Measurements from ENCODE around the gene AP1M2.

AP1M2 gene

GRCh38 chr19:10587022-10587838 is at the start of gene AP1M2:
TSS of gene AP1M2 (minus strand) at chr19:10587312. CDS start at chr19:10587231, 81 bp downstream.
- no peak for DNase-seq

GRCh38 chr19:10636304-10636972 is 49.3 kb upstream of the AP1M2 start:
- DNase-seq = no peak

DNA sequence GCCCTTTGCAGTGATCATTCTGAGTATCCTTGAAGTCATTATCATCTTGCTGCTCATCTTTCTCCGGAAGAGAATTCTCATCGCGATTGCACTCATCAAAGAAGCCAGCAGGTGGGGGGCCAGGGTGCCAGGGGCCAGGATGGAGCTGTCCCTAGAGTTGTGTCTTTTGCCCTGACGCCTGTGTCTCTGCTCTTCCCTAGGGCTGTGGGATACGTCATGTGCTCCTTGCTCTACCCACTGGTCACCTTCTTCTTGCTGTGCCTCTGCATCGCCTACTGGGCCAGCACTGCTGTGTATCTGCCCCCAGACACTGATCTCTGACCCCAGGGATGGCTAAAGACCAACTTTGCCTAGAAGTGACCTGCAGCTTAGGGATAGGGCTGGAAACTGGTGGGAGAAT is 47.9 kb upstream of the AP1M2 start:
- DNase-seq = no peak

- no peak for DNase-seq
These were observed 47.3 kb upstream of the AP1M2 start for GRCh38 chr19:10634430-10634829.

DNA sequence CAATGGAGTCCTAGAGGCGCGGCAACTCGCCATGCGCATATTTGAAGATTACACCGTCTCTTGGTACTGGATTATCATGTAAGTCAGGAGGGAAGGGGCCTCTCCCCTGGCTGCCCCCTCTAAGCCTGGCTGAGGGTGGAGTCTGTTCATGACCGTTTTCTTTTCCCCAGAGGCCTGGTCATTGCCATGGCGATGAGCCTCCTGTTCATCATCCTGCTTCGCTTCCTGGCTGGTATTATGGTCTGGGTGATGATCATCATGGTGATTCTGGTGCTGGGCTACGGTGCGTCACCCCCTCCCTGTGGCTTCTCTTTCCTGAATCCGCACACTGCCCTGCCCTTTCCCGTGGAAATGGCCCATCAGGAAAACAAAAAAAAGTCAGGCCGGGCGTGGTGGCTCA is 44.8 kb upstream of the AP1M2 start:
- no peak for DNase-seq

DNA sequence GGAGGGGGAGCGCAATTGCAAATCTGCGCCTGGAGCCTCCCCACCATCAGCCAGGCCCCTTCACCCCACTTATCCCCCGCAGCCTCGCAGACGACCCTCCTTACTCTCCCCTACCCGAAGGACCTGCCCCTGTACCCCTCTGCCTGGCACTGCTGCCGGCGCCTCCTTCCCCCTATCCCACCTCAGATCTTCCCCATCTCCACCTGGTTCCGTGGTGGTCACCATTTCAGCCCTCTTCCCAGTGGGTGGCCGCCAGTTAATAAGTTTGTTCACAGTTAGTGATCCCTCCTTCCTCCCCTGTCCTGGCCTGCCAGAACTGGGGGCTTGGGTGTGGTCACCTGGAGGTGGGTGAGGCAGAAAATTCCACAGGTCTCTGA is 38.6 kb upstream of the AP1M2 start:
- DNase-seq = no peak

DNA sequence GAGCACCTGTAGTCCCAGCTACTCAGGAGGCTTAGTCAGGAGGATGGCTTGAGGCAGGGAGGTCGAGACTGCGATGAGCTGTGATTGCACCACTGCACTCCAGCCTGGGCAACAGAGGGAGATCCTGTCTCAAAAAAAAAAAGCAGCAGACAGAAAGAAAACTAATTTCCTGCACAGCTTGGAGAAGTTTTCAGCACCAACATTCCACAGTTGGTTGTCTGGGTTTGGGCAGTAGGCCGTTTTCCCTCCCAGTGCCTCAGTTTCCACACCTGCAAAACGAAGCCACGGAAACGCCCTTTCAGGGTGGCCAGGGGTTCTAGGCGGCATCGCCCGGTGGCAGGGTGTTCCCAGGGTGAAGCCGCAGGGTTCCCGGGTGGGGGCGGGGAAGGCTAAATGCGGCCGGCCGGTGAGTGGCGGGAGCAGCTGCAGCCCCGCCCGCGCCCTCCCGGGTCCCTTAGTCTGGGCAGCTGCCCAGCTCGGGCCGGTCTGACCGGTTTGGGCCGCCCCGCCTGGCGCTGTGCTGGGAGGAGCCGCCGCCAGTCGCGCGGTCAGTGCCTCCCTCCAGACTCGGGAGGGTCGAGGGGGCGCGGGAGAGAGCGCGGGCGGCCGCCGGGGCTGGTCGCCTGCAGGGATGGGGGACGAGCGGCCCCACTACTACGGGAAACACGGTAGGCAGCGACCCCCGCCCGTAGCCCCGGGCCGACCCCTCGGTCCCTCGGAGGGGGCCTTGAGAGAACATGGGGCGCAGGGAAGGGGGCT is 38.1 kb upstream of the AP1M2 start, which contains the start of gene SLC44A2:
TSS of gene SLC44A2 (plus strand) at position 551 of the 759 bp plus-strand sequence. CDS start at position 632, 81 bp downstream.
- no peak for DNase-seq

- no peak for DNase-seq
These were observed 37.5 kb upstream of the AP1M2 start for GRCh38 chr19:10624585-10624984.

GRCh38 chr19:10621966-10622365 is 34.9 kb upstream of the AP1M2 start:
- DNase-seq = no peak

- no peak for DNase-seq
These were observed 33.7 kb upstream of the AP1M2 start for GRCh38 chr19:10620786-10621185.

GRCh38 chr19:10618846-10619245 is 31.7 kb upstream of the AP1M2 start:
- no peak for DNase-seq

- DNase-seq = no peak
These were observed 30.5 kb upstream of the AP1M2 start for GRCh38 chr19:10617409-10618121.

GRCh38 chr19:10615429-10616023 is 28.4 kb upstream of the AP1M2 start:
- DNase-seq = no peak

DNA sequence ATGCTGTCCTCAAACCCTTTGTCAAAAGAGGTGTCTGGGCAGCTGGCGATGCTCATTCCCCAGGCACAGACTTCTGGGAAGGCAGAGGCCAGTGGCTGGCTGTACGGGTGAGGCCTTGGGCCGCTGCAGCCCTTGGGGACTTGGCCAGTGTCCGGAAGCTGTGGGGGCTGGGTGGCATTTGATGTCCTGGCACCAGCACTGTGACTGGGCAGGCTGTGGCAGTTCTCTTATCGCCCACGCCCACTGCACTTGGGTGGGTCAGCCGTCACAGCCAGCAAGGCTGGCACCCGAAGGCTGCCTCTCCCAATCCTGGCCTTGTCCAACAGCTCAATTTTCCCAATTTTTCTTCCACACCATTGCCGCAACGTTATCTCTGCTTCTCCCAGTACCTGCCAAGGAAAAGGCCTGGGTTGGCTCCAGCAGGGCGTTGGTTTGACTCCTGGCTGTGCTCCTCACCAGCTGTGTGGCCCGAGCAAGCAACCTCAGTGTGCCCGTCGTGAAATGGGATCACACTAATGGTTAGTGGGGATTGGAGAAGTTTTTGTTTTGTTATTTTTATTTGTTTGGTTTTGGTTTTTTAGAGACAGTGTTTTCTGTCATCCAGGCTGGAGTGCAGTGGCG is 25.5 kb upstream of the AP1M2 start:
- DNase-seq = no peak

DNA sequence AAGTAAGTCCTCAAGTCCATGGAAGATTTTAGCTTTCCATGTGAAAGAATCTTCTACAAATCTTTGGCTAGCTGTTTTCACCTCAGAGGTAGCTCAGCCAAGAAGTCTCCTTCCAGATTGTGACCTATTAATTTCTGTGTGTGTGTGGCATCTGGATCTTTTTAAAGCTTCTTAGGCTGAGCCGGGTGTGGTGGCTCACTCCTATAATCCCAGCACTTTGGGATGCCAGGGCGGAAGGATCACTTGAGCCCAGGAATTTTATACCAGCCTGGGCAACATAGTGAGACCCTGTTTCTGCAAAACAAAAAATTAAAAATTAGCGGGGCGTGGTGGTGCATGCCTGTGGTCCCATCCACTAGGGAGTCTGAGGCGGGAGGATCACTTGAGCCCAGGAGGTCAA is 24.8 kb upstream of the AP1M2 start:
- no peak for DNase-seq

DNA sequence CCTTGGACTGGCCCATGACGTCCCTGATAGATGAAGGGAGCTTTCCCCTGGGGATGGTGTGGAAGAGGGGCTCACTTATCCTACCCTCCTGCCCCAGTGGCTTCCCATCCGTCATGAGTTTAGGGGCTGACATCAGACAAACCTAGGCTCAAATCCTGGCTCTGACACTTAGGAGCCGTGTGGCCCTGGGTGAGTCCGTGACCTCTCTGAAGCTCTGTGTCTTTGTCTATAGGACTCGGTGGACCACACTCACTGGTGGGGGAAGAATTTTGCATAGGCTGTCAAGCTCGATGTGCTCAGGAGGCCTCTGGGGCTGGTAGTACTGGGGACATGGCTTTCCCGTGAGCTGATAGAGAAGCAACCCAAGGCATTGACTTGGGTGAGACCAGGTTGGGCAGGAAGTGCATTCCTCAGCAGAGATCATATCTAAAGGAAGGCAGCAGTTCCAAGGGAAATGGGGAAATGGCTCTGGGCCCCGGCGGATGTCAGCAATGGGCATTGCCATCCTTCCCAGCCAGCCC is 17.4 kb upstream of the AP1M2 start:
- DNase-seq = no peak

DNA sequence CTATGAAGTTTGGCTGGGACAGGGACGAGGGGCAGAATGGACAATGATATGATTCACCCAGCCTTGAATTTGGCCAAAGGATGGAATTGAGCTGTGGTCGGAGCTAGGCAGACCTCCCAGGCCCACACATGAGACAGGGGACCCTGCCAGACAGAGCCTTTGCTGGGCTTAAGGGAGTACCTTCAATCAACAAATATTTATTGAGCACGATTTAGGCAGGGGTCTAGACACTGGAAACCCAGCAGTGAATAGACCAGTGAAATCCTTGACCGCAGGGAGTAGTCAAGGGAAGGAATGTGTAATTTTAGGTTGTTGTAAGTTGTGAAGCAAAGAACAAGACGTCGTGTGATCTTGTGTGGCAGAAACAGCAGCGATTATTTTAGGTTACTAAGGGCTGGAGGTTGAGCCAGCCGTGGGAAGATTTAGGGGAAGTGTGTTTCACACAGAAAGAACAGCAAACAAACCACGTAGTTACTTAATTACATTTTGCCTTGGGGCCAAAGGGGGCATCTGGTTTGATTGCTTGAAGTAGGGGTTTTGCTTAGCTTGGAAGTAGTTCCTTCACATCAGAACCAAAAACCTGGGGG is 16.9 kb upstream of the AP1M2 start:
- DNase-seq = no peak

DNA sequence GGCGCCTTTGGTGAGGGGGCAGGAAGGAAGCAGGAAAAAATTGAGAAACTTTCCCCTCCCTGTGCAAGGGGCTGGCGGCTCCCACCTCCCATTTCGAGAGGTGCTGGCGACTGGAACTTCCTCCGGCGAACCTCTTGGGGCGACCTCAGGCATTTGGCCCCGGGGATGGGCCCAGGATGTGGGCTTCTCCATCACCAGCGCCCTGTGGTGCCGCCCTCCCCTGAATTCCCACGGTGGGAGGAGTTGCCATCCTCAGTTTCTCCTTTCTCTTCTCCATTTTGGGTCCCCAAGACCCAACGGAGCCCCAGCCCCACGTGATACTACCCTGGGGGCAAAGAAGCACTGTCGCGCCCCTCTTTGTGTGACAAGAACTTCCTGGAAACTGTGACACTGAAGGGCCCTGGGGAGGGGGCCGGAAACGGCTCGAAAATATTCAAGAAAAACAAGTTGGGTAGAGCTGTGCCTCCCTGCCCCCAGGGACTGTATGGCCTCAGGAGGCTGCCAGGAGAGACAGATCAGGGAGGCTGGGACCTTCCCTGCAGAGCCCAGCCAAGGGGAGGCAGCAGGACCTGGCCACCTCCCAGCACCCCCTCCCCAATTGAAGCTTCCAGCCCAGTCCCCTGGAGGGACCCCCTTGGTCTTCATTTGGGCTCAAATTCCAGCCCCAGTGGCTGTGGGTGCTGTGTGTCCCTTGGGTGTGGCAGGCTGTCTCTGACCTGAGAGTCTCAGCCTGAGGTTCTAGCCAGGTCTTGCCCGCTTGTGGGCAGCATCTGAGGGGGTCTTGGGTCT is 16.2 kb upstream of the AP1M2 start:
- DNase-seq = no peak

- DNase-seq = peak; percentile 31
These were observed 15.4 kb upstream of the AP1M2 start for GRCh38 chr19:10602330-10603083.

GRCh38 chr19:10601999-10602329 is 14.9 kb upstream of the AP1M2 start:
- no peak for DNase-seq

All from GOT3 (cell line).